ENCODE measurements around the gene RELN.

GRCh38 chr7:103719070-103719469 lies 270.4 kb downstream of the RELN start:
- TF ChIP-seq ZFP3 (CRISPR knock-in tag; IDR thresholded peaks at IDR 0.05) (no peak), TSHZ2 (CRISPR knock-in tag; IDR thresholded peaks at IDR 0.05) (no peak), OSR1 (CRISPR knock-in tag; IDR thresholded peaks at IDR 0.05) (no peak)

Measured in SK-N-SH treated with all-trans-retinoic acid at 6 μM for 48 hours (cell line).